HG03095 (cell line): ENCODE results near the gene AP4S1.
"Not testable (repeated sequence)": the region's sequence is repeated elsewhere in the genome, so short reads cannot be mapped to it uniquely, and the experiment has no call there.

Experiments used
- ATAC-seq: cut with Tn5 transposase; IDR thresholded peaks from one replicate; pipeline ENCODE4 v1.9.1; 2021; ENCODE audit warnings: moderate library complexity; ENCODE audit not compliant: unreplicated experiment

Gene AP4S1

GRCh38 chr14:31042300-31042699 lies 16.9 kb downstream of the AP4S1 start:
- ATAC-seq, result no peak

GRCh38 chr14:31042893-31043292 lies 17.4 kb downstream of the AP4S1 start:
- ATAC-seq, result not testable (repeated sequence)

GRCh38 chr14:31043379-31043778 lies 17.9 kb downstream of the AP4S1 start:
- no peak for ATAC-seq

GRCh38 chr14:31045501-31046080 lies 20.1 kb downstream of the AP4S1 start:
- no peak for ATAC-seq

GRCh38 chr14:31047503-31047902 lies 22.1 kb downstream of the AP4S1 start:
- no peak for ATAC-seq

- ATAC-seq, result no peak
Measured at GRCh38 chr14:31051023-31051422, 25.6 kb downstream of the AP4S1 start.

GRCh38 chr14:31051511-31051910 lies 26.1 kb downstream of the AP4S1 start:
- ATAC-seq, result no peak

- not testable (repeated sequence) for ATAC-seq
Measured at GRCh38 chr14:31052905-31053586, 27.6 kb downstream of the AP4S1 start.

GRCh38 chr14:31057035-31057434 lies 31.6 kb downstream of the AP4S1 start:
- no peak for ATAC-seq

GRCh38 chr14:31057701-31058364 lies 32.4 kb downstream of the AP4S1 start:
- ATAC-seq, result no peak

GRCh38 chr14:31059152-31059924 lies 33.9 kb downstream of the AP4S1 start:
- no peak for ATAC-seq

GRCh38 chr14:31060253-31060875 lies 34.9 kb downstream of the AP4S1 start:
- ATAC-seq, result no peak

GRCh38 chr14:31062908-31063307 lies 37.5 kb downstream of the AP4S1 start:
- not testable (repeated sequence) for ATAC-seq

GRCh38 chr14:31068235-31068634 lies 42.8 kb downstream of the AP4S1 start:
- ATAC-seq, result no peak

GRCh38 chr14:31069343-31069742 lies 43.9 kb downstream of the AP4S1 start:
- ATAC-seq, result no peak

- ATAC-seq, result no peak
Measured at GRCh38 chr14:31070431-31070830, 45.0 kb downstream of the AP4S1 start.

- ATAC-seq, result no peak
Measured at GRCh38 chr14:31071151-31071550, 45.7 kb downstream of the AP4S1 start.

- ATAC-seq, result no peak
Measured at GRCh38 chr14:31075144-31075543, 49.7 kb downstream of the AP4S1 start.

GRCh38 chr14:31078766-31079165 lies 53.3 kb downstream of the AP4S1 start:
- no peak for ATAC-seq

- no peak for ATAC-seq
Measured at GRCh38 chr14:31080056-31080455, 54.6 kb downstream of the AP4S1 start.

- ATAC-seq, result no peak
Measured at GRCh38 chr14:31080484-31080883, 55.0 kb downstream of the AP4S1 start.
